HG03460 (cell line): ENCODE data around the gene CDA.

Experiments used
- ATAC-seq: cut with Tn5 transposase; IDR thresholded peaks from one replicate; pipeline ENCODE4 v1.9.1; 2021; ENCODE audit not compliant: unreplicated experiment

The CDA gene

DNA sequence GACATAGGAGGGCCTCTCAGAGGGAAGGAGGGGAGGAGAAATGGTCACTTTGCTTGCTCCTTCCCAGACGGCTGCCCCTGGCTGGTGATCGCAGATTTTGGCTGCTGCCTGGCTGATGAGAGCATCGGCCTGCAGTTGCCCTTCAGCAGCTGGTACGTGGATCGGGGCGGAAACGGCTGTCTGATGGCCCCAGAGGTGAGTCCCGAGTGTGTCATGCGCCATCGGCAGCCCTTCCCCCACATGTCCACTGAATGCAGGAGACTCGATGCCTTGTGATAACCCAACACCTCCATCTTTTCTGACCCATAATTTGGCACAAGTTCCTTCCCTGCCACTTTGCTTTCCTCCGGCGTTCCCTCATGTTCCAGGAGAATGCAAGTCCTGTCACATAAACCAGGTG, 59.5 kb downstream of the CDA start:
- no peak for ATAC-seq

DNA sequence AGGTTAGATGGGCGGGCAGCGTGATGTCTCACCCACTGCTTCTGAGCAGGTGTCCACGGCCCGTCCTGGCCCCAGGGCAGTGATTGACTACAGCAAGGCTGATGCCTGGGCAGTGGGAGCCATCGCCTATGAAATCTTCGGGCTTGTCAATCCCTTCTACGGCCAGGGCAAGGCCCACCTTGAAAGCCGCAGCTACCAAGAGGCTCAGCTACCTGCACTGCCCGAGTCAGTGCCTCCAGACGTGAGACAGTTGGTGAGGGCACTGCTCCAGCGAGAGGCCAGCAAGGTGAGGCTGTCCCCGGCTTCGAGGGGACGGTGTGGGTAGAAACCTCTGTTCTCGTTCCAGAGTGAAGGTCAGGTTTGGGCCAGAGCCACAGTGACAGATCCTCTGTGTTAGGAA, 60.0 kb downstream of the CDA start:
- no peak for ATAC-seq

DNA sequence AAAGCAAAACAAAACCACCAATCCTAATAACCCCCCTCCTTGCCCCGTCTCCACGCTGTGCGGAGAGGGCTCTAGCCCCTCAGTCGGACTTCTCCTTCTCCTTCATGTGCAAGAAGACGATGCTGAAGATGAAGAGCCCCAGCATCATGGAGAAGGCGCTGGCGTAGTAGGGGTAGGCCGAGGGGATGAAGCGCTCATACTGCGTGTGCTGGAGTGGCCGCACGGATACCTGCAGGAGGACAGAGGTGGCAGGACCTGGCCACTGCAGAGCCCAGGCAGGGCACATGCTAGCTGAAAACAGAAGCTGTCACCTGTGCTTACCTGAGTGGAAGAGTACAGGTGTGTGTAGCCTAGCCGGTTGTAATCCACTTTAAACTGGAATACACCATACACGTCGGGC, 63.4 kb downstream of the CDA start:
- ATAC-seq = no peak

DNA sequence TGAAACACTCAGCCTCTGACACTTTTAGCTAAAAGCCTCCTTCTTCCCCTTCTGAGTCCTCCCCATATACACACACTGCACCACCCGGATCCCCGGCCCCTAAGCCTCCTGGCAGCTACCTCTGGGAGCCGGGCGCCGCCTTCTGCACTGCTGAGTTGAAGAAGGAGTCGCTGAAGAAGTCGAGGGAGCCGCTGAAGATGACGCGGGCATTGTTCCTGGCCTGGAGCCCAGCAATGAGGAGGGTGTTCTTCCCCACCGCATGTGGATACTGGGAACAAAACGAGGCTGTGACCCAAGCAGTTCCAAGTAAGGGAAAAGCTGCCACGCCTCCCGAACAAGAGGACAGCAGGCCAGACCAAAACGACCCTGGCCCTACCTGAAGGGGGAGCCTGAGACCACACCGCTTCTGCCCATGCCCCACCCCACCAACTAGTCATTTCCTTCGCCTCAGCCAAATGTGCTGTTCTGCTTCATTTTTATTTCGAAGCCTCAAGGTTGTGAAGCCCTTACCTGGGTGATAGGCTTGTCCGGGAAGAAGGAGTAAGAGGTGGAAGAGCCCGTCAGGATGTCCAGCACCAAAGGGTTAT, 65.3 kb downstream of the CDA start:
- ATAC-seq = no peak

DNA sequence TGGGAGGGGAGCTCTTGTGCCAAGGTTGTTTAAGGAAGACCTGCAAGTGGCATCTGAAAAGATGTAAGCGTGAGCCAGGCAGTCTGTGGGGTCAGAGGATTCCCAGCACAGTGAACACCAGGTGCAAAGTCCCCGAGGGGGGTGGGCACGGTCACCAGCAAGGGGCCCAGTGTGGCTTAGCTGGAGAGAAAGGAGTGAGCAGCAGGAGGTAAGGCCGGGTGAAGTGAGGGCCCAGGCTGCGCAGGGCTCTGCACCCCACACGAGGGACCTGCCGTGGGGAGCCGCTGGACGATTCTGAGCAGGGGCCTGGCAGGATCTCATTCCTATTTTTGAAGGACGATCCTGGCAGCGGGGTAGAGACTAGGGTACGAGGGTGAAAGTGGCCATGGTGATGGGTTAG, 68.1 kb downstream of the CDA start:
- ATAC-seq = no peak

DNA sequence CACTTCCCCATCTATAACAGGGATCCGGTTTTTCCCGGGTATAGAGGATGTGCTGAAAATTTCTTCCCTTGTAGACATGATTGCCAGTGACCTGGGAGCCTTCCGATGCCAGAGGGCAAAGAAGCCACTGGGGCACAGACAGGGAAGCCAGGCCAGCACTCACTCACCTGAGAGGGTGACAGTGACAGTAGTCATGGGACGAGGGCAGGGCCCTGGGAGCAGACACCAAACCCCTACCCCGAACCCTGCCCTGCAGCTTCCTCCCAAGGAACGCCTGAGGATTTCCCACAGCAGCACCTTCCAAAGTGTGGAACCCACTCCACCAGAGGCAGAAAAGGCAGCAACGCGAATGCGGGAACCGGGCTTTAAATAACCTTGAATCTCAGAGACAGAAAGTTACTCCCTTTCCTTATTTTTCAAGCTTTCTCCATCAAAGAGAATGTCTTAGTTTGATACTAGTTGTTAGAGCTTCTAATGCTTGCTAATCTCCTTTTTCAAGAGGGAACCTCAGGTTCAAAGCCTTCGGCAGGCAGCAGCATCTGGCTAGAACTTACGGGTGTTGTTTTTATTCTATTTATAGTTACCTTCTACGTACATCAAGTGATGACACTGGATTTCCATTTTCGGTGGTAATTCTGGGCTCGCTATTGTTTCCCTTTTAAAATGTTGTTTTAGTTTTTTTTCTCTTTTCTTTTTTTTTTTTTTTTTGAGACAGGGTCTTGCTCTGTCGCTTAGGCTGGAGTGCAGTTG, 69.4 kb downstream of the CDA start:
- no peak for ATAC-seq

DNA sequence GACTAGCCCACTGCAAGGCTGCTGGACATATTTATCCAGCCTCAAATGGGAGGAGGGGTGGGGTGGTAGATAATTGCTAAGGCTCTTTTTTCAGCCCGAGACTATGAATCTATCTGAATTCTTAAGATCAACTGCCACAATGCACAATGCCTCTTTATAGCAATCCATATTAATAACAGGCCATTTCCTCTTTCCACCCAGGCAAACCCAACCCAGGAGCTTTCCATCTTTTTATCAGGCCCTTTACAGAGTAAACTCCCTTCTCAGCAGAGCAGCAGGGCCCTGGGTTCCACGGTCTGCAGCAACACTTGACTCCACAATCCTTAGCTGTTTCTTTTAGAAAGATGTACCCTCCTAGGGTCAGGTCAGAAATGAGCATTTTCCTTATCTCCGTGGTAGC, 71.5 kb downstream of the CDA start:
- no peak for ATAC-seq

DNA sequence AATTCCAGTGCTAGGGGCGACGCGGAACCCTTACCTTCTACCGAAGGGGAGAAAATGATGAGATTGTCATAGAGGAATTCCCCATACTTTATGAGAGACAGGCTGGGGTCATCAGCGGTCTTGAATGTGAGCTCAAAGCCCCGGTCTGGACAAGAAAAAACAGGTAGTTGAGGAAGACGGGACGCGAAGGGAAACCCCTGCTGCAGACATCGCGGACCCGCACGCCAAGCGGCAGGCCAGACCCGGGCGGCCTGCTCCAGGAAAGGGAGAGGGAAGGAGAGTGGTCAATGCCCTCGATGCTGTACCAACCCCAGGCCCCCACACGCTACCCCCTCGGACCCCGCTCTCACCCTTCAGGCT, 71.9 kb downstream of the CDA start:
- ATAC-seq = peak; percentile 1

DNA sequence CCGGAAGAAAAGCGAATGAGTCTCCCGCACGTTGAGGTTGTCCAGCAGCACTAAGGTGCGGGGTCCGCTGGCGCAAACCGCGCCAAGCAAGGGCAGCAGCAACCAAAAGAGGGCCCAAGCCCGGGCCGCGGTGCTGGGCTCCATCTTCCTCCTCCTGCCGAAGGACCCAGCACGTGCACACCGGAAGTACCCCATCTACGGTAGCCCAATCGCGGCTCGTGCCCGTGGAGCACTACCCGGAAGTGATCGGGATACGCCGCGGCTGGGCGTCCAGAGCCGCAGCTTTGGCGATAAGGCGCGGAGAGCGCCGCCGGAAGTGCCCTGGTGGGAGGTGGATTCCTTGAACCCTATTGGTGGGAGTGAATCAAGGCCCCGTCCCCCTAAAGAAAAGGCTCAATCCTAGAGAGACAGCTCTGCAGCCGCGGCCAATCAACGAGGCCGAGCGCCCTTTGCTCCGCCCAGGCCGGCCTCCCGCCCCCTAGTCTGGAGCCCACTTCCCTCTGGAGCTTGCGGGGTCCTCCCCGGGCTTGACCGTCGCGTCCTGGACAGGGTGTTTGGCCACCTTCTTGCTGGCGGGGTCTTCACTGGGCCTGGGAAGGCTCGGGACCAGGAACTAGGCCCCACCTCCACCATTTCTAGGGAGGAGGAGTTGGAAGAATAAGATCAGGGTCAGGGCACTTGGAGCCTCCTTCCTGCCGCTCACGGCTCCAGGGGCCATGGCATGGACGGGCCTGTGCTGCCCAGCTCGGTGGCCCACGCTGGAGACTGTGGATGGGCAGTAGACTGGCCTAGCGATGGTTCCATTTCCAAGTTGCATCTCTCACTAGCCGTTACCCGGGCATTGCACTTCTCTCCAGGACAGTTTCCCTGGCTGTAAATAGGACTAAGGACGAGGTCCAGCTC, 72.6 kb downstream of the CDA start, which contains the start of gene DDOST:
Gene DDOST, minus strand, starts transcription at position 163 of the 903 bp plus-strand sequence. Its CDS starts 19 bp downstream, at position 144.
- peak; percentile 97 for ATAC-seq

DNA sequence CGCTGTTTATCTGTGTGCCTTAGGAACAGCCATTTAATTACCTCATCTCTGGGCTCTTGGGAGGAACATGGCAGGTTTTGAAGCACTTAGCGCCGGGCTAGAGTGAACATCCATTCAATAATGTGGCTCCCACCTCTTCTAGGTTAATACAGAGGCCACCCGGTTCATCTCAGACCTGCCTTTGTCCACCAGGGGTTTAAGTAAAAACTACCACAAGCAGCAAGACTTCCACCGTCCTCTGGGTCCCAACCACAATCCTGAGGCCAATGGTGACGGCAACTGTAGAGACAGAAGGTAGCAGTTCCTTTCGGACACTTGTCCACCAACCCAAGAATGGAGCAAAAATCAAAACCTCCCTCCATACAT, 73.2 kb downstream of the CDA start:
- ATAC-seq = no peak

DNA sequence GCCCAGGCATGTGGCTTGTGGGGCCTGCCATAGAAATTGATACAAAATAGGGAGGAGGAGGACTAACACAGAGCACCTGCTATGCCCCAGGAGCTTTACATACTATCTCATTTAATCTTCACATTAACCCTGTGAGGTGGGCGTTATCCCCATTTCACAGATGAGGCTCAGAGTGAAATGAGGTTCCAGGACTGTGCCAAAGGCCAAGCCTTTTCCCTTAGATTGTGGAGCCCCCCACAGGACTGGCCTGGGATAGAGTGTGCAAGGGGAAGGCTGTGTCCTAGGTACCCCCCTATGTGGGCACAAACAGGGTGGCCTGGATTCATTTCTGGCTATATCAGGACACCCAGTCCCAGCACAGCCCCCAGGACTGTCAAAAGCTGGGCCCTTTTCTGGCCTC, 74.5 kb downstream of the CDA start:
- no peak for ATAC-seq

DNA sequence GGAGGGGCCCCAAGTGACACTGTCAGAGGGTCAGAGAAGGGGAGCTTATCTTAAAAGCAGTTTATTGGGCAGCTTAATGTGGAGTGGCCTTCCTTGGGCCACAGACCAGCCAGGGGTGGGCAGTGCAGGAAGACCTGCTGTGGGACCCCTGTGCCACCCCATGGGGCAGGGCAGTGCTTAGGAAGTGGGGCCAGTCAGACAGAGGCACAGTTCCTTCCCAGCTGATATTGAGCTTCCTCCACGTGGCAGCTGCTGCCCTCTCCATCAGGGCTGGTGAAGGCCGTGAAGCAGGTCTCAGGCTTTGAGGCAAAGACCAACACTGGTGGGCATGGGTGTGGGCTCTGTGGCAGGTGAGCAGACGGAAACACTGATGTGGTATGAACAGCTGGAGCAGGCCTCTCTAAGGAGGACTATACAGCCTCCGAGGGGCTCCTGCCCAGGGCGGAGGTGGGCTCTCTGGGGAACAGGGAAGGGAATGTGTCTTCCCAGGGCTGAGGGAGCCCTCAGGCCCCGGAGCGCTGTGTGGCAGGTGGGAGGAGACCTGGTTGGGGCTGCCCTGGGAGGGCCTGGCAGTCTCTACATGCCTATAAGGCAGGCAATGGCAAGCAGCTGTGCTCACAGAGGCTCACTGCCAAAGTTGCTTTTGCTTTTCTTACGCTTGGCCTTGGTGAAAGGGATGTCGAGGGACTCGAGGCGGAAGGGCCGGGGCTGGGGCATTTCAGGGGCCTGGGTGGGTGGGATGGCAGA, 75.2 kb downstream of the CDA start:
- ATAC-seq = no peak

DNA sequence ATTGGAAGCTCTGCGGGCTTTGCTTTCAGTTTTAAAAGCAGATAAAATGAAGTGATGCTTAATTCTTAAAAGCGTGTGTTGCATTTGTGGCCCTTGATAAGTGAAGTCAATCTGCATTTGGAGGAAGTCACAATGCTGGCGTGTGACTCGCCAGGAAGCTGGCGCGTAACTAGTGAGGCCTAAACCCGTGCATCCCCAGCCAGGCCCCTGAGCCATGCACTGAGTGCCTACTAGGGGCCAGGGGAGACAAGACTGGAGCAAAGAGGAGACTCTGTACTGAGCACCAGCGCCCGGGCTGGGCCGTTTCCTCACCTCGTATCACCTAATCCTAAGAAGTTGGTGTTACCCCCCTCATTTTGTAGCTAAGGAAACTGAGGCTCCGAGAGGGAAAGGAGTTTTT, 76.8 kb downstream of the CDA start:
- ATAC-seq = no peak

DNA sequence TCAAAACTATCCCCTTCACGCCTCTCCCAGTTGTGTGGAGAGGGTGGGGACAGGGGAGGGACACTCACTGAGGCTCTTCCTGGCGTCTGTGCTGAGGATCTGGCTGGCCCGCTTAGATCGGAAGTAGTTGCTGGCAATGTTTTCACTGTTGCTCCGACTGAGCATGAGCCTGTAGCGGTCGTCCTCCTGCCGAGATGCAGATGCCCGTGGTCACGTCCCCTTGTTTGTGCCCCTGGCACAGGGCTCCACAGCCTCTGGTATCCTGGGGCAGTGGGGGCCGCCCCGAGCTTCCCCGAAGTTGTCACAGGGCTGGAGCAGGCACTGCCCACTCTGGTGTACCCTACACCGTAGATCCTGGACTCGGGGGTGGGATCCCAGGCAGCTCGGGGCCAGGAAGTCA, 77.2 kb downstream of the CDA start:
- ATAC-seq = no peak

DNA sequence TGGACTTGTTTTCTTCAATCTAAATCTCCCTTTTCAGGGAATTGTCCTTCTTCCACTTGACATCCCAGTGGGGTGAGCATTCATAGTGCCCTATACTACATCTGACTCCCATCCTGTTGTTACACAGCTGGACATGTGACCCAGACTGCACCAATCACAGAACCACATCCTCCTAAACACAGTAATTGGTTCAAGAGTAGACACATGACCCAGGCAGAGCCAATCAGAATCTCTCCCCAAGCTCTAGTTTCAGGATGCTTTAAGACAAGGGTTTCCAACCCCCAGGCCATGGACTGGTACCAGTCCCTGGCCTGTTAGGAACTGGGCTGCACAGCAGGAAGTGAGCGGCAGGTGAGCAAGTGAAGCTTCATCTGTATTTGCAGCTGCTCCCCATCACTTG, 77.9 kb downstream of the CDA start:
- ATAC-seq = no peak
